Esophagus (tissue), 2 donors: ENCODE results near the gene SMIM38. TPM values are rescaled to one million over a fixed set of nuclear protein-coding genes. Genes with fewer than 3 reads are reported as not detected.

Experiments
- H3K27ac ChIP-seq, 2 donors: one replicate each; pipeline ENCODE4 v1.5.1; 2013; ENCODE audit warnings: low read depth in 2 of 2, mild to moderate bottlenecking in 2 of 2, inconsistent platforms in 1 of 2, low read length in 1 of 2, moderate library complexity in 1 of 2
- H3K27me3 ChIP-seq, 2 donors: one replicate each; pipeline ENCODE4 v1.6.1; 2013; ENCODE audit warnings: low read length in 2 of 2, control low read depth in 1 of 2, mild to moderate bottlenecking in 1 of 2; ENCODE audit not compliant: insufficient read depth in 2 of 2, control insufficient read depth in 1 of 2
- H3K36me3 ChIP-seq, 2 donors: one replicate each; pipeline ENCODE4 v1.6.1; 2013; ENCODE audit warnings: low read length in 1 of 2; ENCODE audit not compliant: control insufficient read depth in 2 of 2, insufficient read depth in 2 of 2
- H3K4me1 ChIP-seq, 2 donors: one replicate each; pipeline ENCODE4 v1.6.1; 2013; ENCODE audit warnings: low read length in 1 of 2; ENCODE audit not compliant: control insufficient read depth in 2 of 2, insufficient read depth in 2 of 2
- H3K4me3 ChIP-seq, 2 donors: one replicate each; pipeline ENCODE4 v1.5.1; 2013; ENCODE audit warnings: low read length in 2 of 2, mild to moderate bottlenecking in 2 of 2, low read depth in 1 of 2, moderate library complexity in 1 of 2
- H3K9me3 ChIP-seq, 2 donors: one replicate each; pipeline ENCODE4 v1.6.1; 2013; ENCODE audit warnings: mild to moderate bottlenecking in 2 of 2, low read depth in 1 of 2, low read length in 1 of 2, moderate library complexity in 1 of 2; ENCODE audit not compliant: control insufficient read depth in 2 of 2, insufficient read depth in 1 of 2
- WGBS, 2 donors: extraction: QIAGEN DNeasy Blood & Tissue Kit; methylation state at CpG; one replicate each; pipeline ENCODE4 v1.1.7; 2013; 5-methylcytosine and 5-hydroxymethylcytosine counted together
- polyA plus RNA-seq, 2 donors: library from polyadenylated mRNA; stranded (reverse); fragments of 200-250 nt; gene quantifications; one replicate each; pipeline ENCODE4 v1.2.3, GENCODE V29; 2013
- donor health status: healthy with polysubstance abuse.
- donor health status: Bipolar disorder and iron deficiency.

SMIM38 gene
- polyA plus RNA-seq, 2 donors, result 0.08 to 0.11 TPM

- peaks cover 0 to 4% of the 10 kb centered on the region in 2 donors for H3K9me3 ChIP-seq
- peak overlapping the region; percentile 89 to 92 for H3K27ac ChIP-seq
- H3K4me3 ChIP-seq, result no peak overlapping the region
- H3K4me1 ChIP-seq, result peaks cover 13 to 29% of the 10 kb centered on the region in 2 donors
- WGBS, 2 donors, result 78% methylated on average over 19 of the region's 19 CpGs
- H3K27me3 ChIP-seq, result no peaks in the 10 kb centered on the region
- no peaks in the 10 kb centered on the region for H3K36me3 ChIP-seq
Measured at GRCh38 chr11:69121621-69122325, 34.0 kb upstream of the SMIM38 start.

- H3K27ac ChIP-seq, result peak overlapping the region; percentile 89 to 92
- WGBS, 2 donors, result 51 to 61% methylated on average over 9 of the region's 9 CpGs
- H3K4me3 ChIP-seq, result no peak overlapping the region
- H3K9me3 ChIP-seq, result peaks cover 0 to 4% of the 10 kb centered on the region in 2 donors
- H3K4me1 ChIP-seq, result peaks cover 13 to 29% of the 10 kb centered on the region in 2 donors
- no peaks in the 10 kb centered on the region for H3K36me3 ChIP-seq
- H3K27me3 ChIP-seq, result no peaks in the 10 kb centered on the region
Measured at GRCh38 chr11:69122326-69122629, 33.5 kb upstream of the SMIM38 start.

- Histone ChIP-seq H3K4me3 (peak overlapping the region in 1 of 2 donors; percentile 3), H3K27me3 (no peaks in the 10 kb centered on the region), H3K36me3 (no peaks in the 10 kb centered on the region), H3K9me3 (peaks cover 0 to 4% of the 10 kb centered on the region in 2 donors), H3K27ac (peak overlapping the region; percentile 89 to 92), H3K4me1 (peaks cover 15 to 29% of the 10 kb centered on the region in 2 donors)
- 11 to 16% methylated on average over 27 of the region's 27 CpGs for WGBS, 2 donors
Measured at GRCh38 chr11:69122630-69123431, 32.9 kb upstream of the SMIM38 start.

GRCh38 chr11:69123593-69124545 lies 31.9 kb upstream of the SMIM38 start:
- Histone ChIP-seq H3K9me3 (peaks cover 0 to 4% of the 10 kb centered on the region in 2 donors), H3K4me1 (peaks cover 15 to 29% of the 10 kb centered on the region in 2 donors), H3K27ac (peak overlapping the region; percentile 89 to 92), H3K27me3 (no peaks in the 10 kb centered on the region), H3K4me3 (peak overlapping the region in 1 of 2 donors; percentile 3), H3K36me3 (no peaks in the 10 kb centered on the region)
- 73 to 75% methylated on average over 27 of the region's 27 CpGs for WGBS, 2 donors

GRCh38 chr11:69125861-69126260 lies 29.9 kb upstream of the SMIM38 start:
- Histone ChIP-seq H3K9me3 (no peaks in the 10 kb centered on the region), H3K27me3 (no peaks in the 10 kb centered on the region), H3K36me3 (no peaks in the 10 kb centered on the region), H3K4me3 (no peak overlapping the region), H3K4me1 (peaks cover 15 to 28% of the 10 kb centered on the region in 2 donors), H3K27ac (no peak overlapping the region)
- WGBS, 2 donors, result 90 to 95% methylated on average over 3 of the region's 3 CpGs

- WGBS, 2 donors, result 84 to 89% methylated on average over 12 of the region's 12 CpGs
- Histone ChIP-seq H3K27me3 (no peaks in the 10 kb centered on the region), H3K27ac (no peak overlapping the region), H3K4me3 (no peak overlapping the region), H3K4me1 (peaks cover 15 to 24% of the 10 kb centered on the region in 2 donors), H3K9me3 (no peaks in the 10 kb centered on the region), H3K36me3 (no peaks in the 10 kb centered on the region)
Measured at GRCh38 chr11:69126286-69126685, 29.4 kb upstream of the SMIM38 start.

- H3K27me3 ChIP-seq, result no peaks in the 10 kb centered on the region
- peaks cover 13 to 21% of the 10 kb centered on the region in 2 donors for H3K4me1 ChIP-seq
- H3K9me3 ChIP-seq, result no peaks in the 10 kb centered on the region
- H3K4me3 ChIP-seq, result no peak overlapping the region
- WGBS, 2 donors, result 49 to 51% methylated on average over 26 of the region's 26 CpGs
- no peak overlapping the region for H3K27ac ChIP-seq
- H3K36me3 ChIP-seq, result no peaks in the 10 kb centered on the region
Measured at GRCh38 chr11:69127081-69127850, 28.5 kb upstream of the SMIM38 start.

GRCh38 chr11:69127884-69128283 lies 27.9 kb upstream of the SMIM38 start:
- Histone ChIP-seq H3K4me1 (peaks cover 13 to 19% of the 10 kb centered on the region in 2 donors), H3K36me3 (no peaks in the 10 kb centered on the region), H3K27me3 (no peaks in the 10 kb centered on the region), H3K27ac (no peak overlapping the region), H3K9me3 (no peaks in the 10 kb centered on the region), H3K4me3 (no peak overlapping the region)
- 57 to 72% methylated on average over 1 of the region's 1 CpG for WGBS, 2 donors
